ENCODE data around the gene PDGFD. TPM values are rescaled to one million over a fixed set of nuclear protein-coding genes. Genes with fewer than 3 reads are reported as not detected.

PDGFD gene
- total RNA-seq, 1 donor from 2014 or later: 2.2 TPM

DNA sequence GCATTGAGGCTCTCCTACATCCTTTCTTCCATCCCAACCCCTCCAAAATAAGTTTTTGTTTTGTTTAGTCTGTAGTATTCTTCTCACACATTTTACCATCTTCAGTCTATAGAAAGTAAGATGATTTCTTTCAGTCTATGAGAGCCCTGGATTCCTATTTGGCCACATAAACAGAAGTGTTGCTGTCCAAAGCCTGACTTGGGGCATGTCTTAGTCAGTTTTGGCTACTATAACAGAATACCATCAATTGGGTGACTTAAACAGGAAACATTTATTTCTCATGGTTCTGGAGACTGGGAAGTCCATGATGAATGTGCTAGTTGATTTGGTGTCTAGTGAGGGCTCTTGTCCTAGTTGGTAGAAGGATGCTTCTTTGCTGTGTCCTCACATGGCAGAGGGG, 274.3 kb downstream of the PDGFD start:
- no peak overlapping the region for H3K4me3 Mint-ChIP-seq (ENCODE audit: unreplicated experiment)
- no peaks in the 10 kb centered on the region for H3K27me3 Mint-ChIP-seq (ENCODE audit: unreplicated experiment)
- DNase-seq (ENCODE audit: extremely low spot score, unreplicated experiment): no peak
- TF ChIP-seq, protein P1, sequence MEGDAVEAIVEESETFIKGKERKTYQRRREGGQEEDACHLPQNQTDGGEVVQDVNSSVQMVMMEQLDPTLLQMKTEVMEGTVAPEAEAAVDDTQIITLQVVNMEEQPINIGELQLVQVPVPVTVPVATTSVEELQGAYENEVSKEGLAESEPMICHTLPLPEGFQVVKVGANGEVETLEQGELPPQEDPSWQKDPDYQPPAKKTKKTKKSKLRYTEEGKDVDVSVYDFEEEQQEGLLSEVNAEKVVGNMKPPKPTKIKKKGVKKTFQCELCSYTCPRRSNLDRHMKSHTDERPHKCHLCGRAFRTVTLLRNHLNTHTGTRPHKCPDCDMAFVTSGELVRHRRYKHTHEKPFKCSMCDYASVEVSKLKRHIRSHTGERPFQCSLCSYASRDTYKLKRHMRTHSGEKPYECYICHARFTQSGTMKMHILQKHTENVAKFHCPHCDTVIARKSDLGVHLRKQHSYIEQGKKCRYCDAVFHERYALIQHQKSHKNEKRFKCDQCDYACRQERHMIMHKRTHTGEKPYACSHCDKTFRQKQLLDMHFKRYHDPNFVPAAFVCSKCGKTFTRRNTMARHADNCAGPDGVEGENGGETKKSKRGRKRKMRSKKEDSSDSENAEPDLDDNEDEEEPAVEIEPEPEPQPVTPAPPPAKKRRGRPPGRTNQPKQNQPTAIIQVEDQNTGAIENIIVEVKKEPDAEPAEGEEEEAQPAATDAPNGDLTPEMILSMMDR (IDR thresholded peaks at IDR 0.05): no peak
- H3K4me1 Mint-ChIP-seq (ENCODE audit: unreplicated experiment): peaks cover 8% of the 10 kb centered on the region
- H3K9me3 Mint-ChIP-seq (ENCODE audit: unreplicated experiment): peaks cover 7% of the 10 kb centered on the region
- H3K36me3 Mint-ChIP-seq (ENCODE audit: unreplicated experiment): no peaks in the 10 kb centered on the region
- no peak overlapping the region for H3K27ac Mint-ChIP-seq (ENCODE audit: unreplicated experiment)

DNA sequence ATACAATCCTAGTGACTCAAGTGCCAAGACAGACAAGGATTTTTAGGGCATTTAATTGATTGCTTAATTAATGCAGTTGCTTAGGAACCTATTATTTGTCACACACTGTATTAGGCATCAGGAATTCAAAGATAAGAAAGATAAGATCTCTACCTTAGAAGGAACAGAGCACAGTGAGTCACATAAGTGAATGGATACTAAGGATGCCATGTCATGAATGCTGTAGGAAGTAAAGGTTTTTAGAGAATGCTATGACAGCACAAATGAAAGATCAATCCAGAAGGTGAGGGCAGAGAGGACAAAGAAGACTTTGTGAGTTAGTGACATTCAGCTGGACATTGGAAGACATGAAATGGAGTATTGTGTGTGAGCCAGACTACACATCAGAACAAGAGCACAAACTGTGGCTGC, 275.4 kb downstream of the PDGFD start:
- Mint-ChIP-seq H3K36me3 (ENCODE audit: unreplicated experiment) (no peaks in the 10 kb centered on the region), H3K4me3 (ENCODE audit: unreplicated experiment) (no peak overlapping the region), H3K4me1 (ENCODE audit: unreplicated experiment) (peaks cover 8% of the 10 kb centered on the region), H3K27me3 (ENCODE audit: unreplicated experiment) (no peaks in the 10 kb centered on the region), H3K9me3 (ENCODE audit: unreplicated experiment) (peaks cover 7% of the 10 kb centered on the region), H3K27ac (ENCODE audit: unreplicated experiment) (no peak overlapping the region)
- TF ChIP-seq, protein P1 (IDR thresholded peaks at IDR 0.05): no peak
- no peak for DNase-seq (ENCODE audit: extremely low spot score, unreplicated experiment)

DNA sequence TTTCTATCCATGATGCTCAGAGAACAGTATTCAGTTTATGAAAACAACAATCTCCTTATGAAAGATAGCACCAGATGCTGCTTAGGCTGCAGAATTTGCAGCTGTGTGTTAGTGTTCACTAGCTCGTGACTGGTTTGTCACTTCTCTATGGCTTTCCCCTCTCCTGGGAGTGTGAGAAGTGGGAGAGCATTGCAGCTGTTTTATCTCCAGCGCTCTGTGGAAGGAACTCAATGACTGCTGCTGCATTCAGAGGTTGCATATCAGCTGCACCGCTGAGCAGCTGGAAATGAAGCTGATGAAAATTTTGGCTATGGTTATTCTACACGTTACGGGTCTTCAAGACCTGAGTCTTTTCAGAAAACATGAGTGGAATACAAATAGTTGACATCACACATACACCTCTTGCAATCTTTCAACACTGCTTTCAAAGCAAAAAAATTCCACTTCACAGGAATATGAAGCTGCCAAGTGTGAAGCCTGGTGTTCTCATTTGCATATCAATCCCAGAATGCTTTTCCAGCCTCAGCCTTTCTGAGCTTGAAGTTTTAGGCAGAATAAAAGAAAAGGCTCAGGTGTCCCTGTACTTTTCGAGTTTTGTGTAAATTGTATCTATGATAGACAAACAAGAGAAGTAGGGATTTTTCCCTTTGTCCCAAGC, 276.8 kb downstream of the PDGFD start:
- H3K9me3 Mint-ChIP-seq (ENCODE audit: unreplicated experiment): peaks cover 7% of the 10 kb centered on the region
- no peak overlapping the region for H3K4me3 Mint-ChIP-seq (ENCODE audit: unreplicated experiment)
- no peak for DNase-seq (ENCODE audit: extremely low spot score, unreplicated experiment)
- no peaks in the 10 kb centered on the region for H3K4me1 Mint-ChIP-seq (ENCODE audit: unreplicated experiment)
- no peaks in the 10 kb centered on the region for H3K36me3 Mint-ChIP-seq (ENCODE audit: unreplicated experiment)
- no peak overlapping the region for H3K27ac Mint-ChIP-seq (ENCODE audit: unreplicated experiment)
- no peaks in the 10 kb centered on the region for H3K27me3 Mint-ChIP-seq (ENCODE audit: unreplicated experiment)
- TF ChIP-seq, protein P1 (IDR thresholded peaks at IDR 0.05): no peak

DNA sequence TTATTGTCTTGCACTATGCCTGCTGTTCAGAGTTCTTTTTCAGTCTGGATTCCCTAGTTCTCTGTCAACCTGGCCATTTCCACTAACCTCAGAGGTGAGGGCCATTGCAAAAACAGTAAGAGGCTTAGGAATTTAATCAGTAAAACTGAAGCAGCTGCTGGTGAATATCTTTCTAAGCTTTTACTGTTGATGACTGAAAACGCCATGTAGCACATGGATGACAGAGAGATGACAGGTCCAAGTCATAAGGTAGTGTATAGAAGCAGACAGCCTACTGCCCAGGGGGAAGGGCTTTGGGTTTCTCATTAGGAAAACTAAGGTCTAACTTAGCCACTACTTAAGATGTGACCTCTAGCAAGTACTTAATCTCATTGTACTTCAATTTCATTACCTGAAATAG, 280.1 kb downstream of the PDGFD start:
- TF ChIP-seq, protein P1 (IDR thresholded peaks at IDR 0.05): no peak
- H3K9me3 Mint-ChIP-seq (ENCODE audit: unreplicated experiment): no peaks in the 10 kb centered on the region
- no peak for DNase-seq (ENCODE audit: extremely low spot score, unreplicated experiment)
- no peaks in the 10 kb centered on the region for H3K27me3 Mint-ChIP-seq (ENCODE audit: unreplicated experiment)
- no peak overlapping the region for H3K27ac Mint-ChIP-seq (ENCODE audit: unreplicated experiment)
- no peaks in the 10 kb centered on the region for H3K36me3 Mint-ChIP-seq (ENCODE audit: unreplicated experiment)
- no peak overlapping the region for H3K4me3 Mint-ChIP-seq (ENCODE audit: unreplicated experiment)
- H3K4me1 Mint-ChIP-seq (ENCODE audit: unreplicated experiment): peaks cover 8% of the 10 kb centered on the region

DNA sequence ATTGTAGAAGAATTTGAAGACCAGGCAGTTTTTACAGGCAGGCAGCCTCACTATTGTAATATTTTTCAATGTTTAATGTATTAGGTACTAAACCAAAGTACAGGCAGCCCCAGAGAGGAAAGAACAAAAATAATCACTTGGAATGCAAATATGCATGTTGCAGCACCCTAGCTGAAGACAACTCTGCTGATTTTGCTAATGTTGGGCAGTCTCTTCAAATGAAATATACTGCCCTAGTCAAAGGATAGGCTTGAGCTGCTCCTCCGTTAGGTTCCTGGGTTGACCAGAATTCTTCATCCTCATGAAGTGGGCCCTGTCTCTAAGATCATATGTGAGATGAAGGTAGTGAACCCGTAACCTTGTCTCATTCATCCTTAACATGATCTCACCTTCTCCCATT, 280.7 kb downstream of the PDGFD start:
- no peaks in the 10 kb centered on the region for H3K27me3 Mint-ChIP-seq (ENCODE audit: unreplicated experiment)
- H3K27ac Mint-ChIP-seq (ENCODE audit: unreplicated experiment): no peak overlapping the region
- no peaks in the 10 kb centered on the region for H3K9me3 Mint-ChIP-seq (ENCODE audit: unreplicated experiment)
- H3K36me3 Mint-ChIP-seq (ENCODE audit: unreplicated experiment): no peaks in the 10 kb centered on the region
- DNase-seq (ENCODE audit: extremely low spot score, unreplicated experiment): no peak
- H3K4me1 Mint-ChIP-seq (ENCODE audit: unreplicated experiment): peaks cover 8% of the 10 kb centered on the region
- TF ChIP-seq, protein P1 (IDR thresholded peaks at IDR 0.05): no peak
- no peak overlapping the region for H3K4me3 Mint-ChIP-seq (ENCODE audit: unreplicated experiment)

All from osteocyte (in vitro differentiated cells).